CD14-positive monocyte (primary cell): Measurements from ENCODE around the gene ZNF467. TPM values are rescaled to one million over a fixed set of nuclear protein-coding genes. Genes with fewer than 3 reads are reported as not detected.

Source experiments
- DNase-seq, 3 donors: peaks; one replicate each; pipeline ENCODE4 v3.0.0-alpha.2; 2011 to 2022
- H2AFZ ChIP-seq: 2 replicates; pipeline ENCODE4 v1.6.0; 2012; ENCODE audit warnings: mild to moderate bottlenecking, low read depth, low read length, inconsistent platforms; ENCODE audit not compliant: insufficient read depth, poor library complexity, severe bottlenecking
- H3K27ac ChIP-seq, 2 donors: 1 replicate in 1 of 2; 2 replicates in 1 of 2; pipeline ENCODE4 v1.5.1; 2012 to 2013; ENCODE audit warnings: low read length in 2 of 2, control low read depth in 1 of 2, inconsistent platforms in 1 of 2, low read depth in 1 of 2, mild to moderate bottlenecking in 1 of 2
- H3K27me3 ChIP-seq, 2 donors: one replicate each; pipeline versions ENCODE4 v1.6.0 to v1.6.1; 2011 to 2013; ENCODE audit warnings: low read length in 2 of 2; ENCODE audit not compliant: control insufficient read depth in 2 of 2, insufficient read depth in 2 of 2
- H3K36me3 ChIP-seq, 2 donors: replicated peaks in 1 of 2; 1 replicate in 1 of 2; 2 replicates in 1 of 2; pipeline versions ENCODE4 v1.5.1 to v1.6.1; 2012 to 2013; ENCODE audit warnings: low read length in 2 of 2, control low read depth in 1 of 2, inconsistent platforms in 1 of 2, mild to moderate bottlenecking in 1 of 2; ENCODE audit not compliant: insufficient read depth in 2 of 2, control insufficient read depth in 1 of 2
- H3K4me1 ChIP-seq, 2 donors: 1 replicate in 1 of 2; 2 replicates in 1 of 2; pipeline versions ENCODE4 v1.5.1 to v1.6.1; 2012 to 2013; ENCODE audit warnings: low read length in 2 of 2, control low read depth in 1 of 2, inconsistent platforms in 1 of 2, mild to moderate bottlenecking in 1 of 2, moderate library complexity in 1 of 2; ENCODE audit not compliant: insufficient read depth in 2 of 2, control insufficient read depth in 1 of 2
- H3K4me2 ChIP-seq: replicated peaks from 2 replicates; pipeline ENCODE3; 2012; ENCODE audit warnings: low read length, moderate library complexity, mild to moderate bottlenecking; ENCODE audit not compliant: poor library complexity, severe bottlenecking; ENCODE audit errors: extremely low read depth
- H3K4me3 ChIP-seq, 3 experiments: fragments of 200-600 bp in 1 of 3; sonication (generic) in 1 of 3; replicated peaks in 1 of 3; 1 replicate in 2 of 3; 2 replicates in 1 of 3; pipeline ENCODE4 v1.5.1; 2011 to 2013; ENCODE audit warnings: low read length in 3 of 3, mild to moderate bottlenecking in 3 of 3, control low read depth in 2 of 3, low read depth in 2 of 3, inconsistent platforms in 1 of 3, moderate library complexity in 1 of 3
- H3K79me2 ChIP-seq: 2 replicates; pipeline ENCODE4 v1.6.0; 2012; ENCODE audit warnings: mild to moderate bottlenecking, control low read depth, inconsistent platforms, low read length, moderate library complexity; ENCODE audit not compliant: insufficient read depth
- H3K9ac ChIP-seq: 2 replicates; pipeline ENCODE4 v1.6.0; 2017; ENCODE audit warnings: low read length, mild to moderate bottlenecking; ENCODE audit not compliant: insufficient read depth, poor library complexity, severe bottlenecking
- H3K9me3 ChIP-seq, 2 donors: replicated peaks in 1 of 2; 1 replicate in 1 of 2; 2 replicates in 1 of 2; pipeline versions ENCODE4 v1.5.1 to v1.6.1; 2012 to 2013; ENCODE audit warnings: low read length in 2 of 2, control low read depth in 1 of 2; ENCODE audit not compliant: control insufficient read depth in 1 of 2, insufficient read depth in 1 of 2
- H4K20me1 ChIP-seq: 2 replicates; pipeline ENCODE4 v1.6.0; 2012; ENCODE audit warnings: mild to moderate bottlenecking, low read length, control low read depth, moderate library complexity; ENCODE audit not compliant: insufficient read depth
- H3K27ac Mint-ChIP-seq, 7 donors: one replicate each; pipeline ENCODE4 v1.8.0; 2020; ENCODE audit warnings: mild to moderate bottlenecking in 7 of 7, mixed read lengths in 7 of 7, moderate library complexity in 6 of 7, inconsistent platforms in 2 of 7
- H3K27me3 Mint-ChIP-seq, 3 donors: one replicate each; pipeline ENCODE4 v1.8.0; 2021 to 2022; ENCODE audit warnings: low read depth in 3 of 3, mild to moderate bottlenecking in 3 of 3, mixed read lengths in 3 of 3, moderate library complexity in 3 of 3, inconsistent platforms in 1 of 3
- H3K36me3 Mint-ChIP-seq, 2 donors: one replicate each; pipeline ENCODE4 v1.8.0; 2020; ENCODE audit warnings: mixed read lengths in 2 of 2, inconsistent platforms in 1 of 2, mild to moderate bottlenecking in 1 of 2
- H3K4me1 Mint-ChIP-seq: one replicate; pipeline ENCODE4 v1.8.0; 2020; ENCODE audit warnings: mild to moderate bottlenecking, mixed read lengths
- H3K4me3 Mint-ChIP-seq, 2 donors: one replicate each; pipeline ENCODE4 v1.8.0; 2020; ENCODE audit warnings: mild to moderate bottlenecking in 2 of 2, mixed read lengths in 2 of 2, moderate library complexity in 1 of 2
- H3K9me3 Mint-ChIP-seq, 7 donors: one replicate each; pipeline ENCODE4 v1.8.0; 2020 to 2022; ENCODE audit warnings: mixed read lengths in 7 of 7, mild to moderate bottlenecking in 6 of 7, moderate library complexity in 6 of 7, inconsistent platforms in 2 of 7
- WGBS: methylation state at CpG from one replicate; pipeline ENCODE4 v1.1.5; 2013; ENCODE audit warnings: missing lambda C conversion rate; ENCODE audit not compliant: insufficient coverage; 5-methylcytosine and 5-hydroxymethylcytosine counted together
- intact Hi-C, 2 donors: fragments of 100-400 bp; cut with micrococcal nuclease; formaldehyde crosslinking; loops; one replicate each; pipeline versions ENCODE4 v1.15.0 to v1.15.1; 2023
- polyA plus RNA-seq, 3 donors: library from polyadenylated mRNA; depleted of rRNA in 1 of 3; unstranded in 2 of 3; stranded (reverse) in 1 of 3; fragments of 300-500 nt in 2 of 3; fragments of >200 nt in 1 of 3; fragmentation: Illumina TruSeq in 2 of 3; gene quantifications; 1 replicate in 2 of 3; 2 replicates in 1 of 3; pipeline ENCODE4 v1.2.3, GENCODE V29; 2012 to 2021
- TF ChIP-seq, protein P1 (sequence below): fragments of 200-600 bp; IDR thresholded peaks from one replicate; pipeline ENCODE4 v1.8.0; 2022; ENCODE audit warnings: antibody characterized with exemption, mild to moderate bottlenecking

ZNF467 gene
- polyA plus RNA-seq, 3 donors = 43.4 to 100 (median 52.8) TPM

DNA sequence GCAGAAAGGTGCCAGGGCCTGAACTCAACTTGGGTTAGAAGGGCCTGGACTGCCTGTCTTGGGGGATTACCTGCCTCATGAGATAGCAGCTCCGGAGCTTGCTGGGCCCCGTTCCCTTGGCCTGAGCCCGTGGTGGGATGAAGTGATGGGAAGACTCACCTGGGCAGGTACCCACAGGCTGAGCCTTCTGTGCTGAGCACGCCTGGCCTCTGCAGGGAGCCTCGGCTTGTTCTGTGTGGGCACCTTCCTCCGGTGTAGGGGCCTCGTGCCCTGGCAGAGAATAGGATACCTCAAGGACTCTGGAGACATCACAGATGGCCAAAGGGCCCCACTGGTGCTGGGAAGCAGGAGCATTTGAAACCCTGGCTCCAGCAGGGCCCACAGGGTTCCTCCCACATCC lies 4.5 kb downstream of the ZNF467 start:
- Histone ChIP-seq H3K4me3 (no peak overlapping the region), H3K36me3 (peaks cover 56 to 69% of the 10 kb centered on the region in 2 donors), H3K27ac (no peak overlapping the region), H3K4me2 (no peak overlapping the region), H3K27me3 (no peaks in the 10 kb centered on the region), H3K4me1 (peaks cover 15 to 17% of the 10 kb centered on the region in 2 donors), H2AFZ (no peak overlapping the region), H3K9me3 (peaks cover 17 to 19% of the 10 kb centered on the region in 2 donors), H3K79me2 (peaks cover 9% of the 10 kb centered on the region), H4K20me1 (peaks cover 75% of the 10 kb centered on the region), H3K9ac (no peak overlapping the region)
- intact Hi-C loops = no loop called here
- no peak overlapping the region for H3K4me3 Mint-ChIP-seq
- WGBS = 100% methylated on average over 7 of the region's 7 CpGs
- peaks cover 4 to 20% (median 15%) of the 10 kb centered on the region in 7 donors for H3K9me3 Mint-ChIP-seq
- peaks cover 0 to 3% (median 1%) of the 10 kb centered on the region in 3 donors for H3K27me3 Mint-ChIP-seq
- H3K27ac Mint-ChIP-seq = peak overlapping the region in 1 of 7 donors; percentile 15
- TF ChIP-seq, protein P1, sequence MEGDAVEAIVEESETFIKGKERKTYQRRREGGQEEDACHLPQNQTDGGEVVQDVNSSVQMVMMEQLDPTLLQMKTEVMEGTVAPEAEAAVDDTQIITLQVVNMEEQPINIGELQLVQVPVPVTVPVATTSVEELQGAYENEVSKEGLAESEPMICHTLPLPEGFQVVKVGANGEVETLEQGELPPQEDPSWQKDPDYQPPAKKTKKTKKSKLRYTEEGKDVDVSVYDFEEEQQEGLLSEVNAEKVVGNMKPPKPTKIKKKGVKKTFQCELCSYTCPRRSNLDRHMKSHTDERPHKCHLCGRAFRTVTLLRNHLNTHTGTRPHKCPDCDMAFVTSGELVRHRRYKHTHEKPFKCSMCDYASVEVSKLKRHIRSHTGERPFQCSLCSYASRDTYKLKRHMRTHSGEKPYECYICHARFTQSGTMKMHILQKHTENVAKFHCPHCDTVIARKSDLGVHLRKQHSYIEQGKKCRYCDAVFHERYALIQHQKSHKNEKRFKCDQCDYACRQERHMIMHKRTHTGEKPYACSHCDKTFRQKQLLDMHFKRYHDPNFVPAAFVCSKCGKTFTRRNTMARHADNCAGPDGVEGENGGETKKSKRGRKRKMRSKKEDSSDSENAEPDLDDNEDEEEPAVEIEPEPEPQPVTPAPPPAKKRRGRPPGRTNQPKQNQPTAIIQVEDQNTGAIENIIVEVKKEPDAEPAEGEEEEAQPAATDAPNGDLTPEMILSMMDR = no peak
- peaks cover 57 to 67% of the 10 kb centered on the region in 2 donors for H3K36me3 Mint-ChIP-seq
- DNase-seq = no peak
- H3K4me1 Mint-ChIP-seq = peaks cover 12% of the 10 kb centered on the region

DNA sequence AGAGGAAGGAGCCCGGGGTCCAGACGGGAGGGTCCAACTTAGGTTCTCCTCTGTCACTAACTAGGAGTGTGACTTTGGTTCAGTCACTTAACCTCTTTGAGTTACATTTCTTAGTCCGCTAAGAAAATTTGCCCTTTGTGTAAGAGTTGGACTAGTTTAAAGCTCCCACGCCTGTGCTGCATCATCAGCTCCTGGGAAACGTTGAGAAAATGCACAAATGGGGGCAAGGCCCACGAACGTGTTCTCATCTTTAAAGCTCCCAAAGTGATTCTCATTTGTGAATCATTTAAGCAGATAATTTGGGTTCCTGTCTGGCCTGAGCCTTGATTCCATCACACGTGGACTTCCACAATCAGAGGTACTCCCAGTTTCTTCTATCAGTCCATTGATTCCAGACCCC lies 6.3 kb downstream of the ZNF467 start:
- Histone ChIP-seq H2AFZ (no peak overlapping the region), H3K4me2 (no peak overlapping the region), H3K4me1 (peaks cover 12 to 13% of the 10 kb centered on the region in 2 donors), H3K27ac (no peak overlapping the region), H3K27me3 (no peaks in the 10 kb centered on the region), H3K36me3 (peaks cover 56 to 74% of the 10 kb centered on the region in 2 donors), H3K79me2 (peaks cover 4% of the 10 kb centered on the region), H3K9ac (no peak overlapping the region), H3K9me3 (peaks cover 17 to 19% of the 10 kb centered on the region in 2 donors), H4K20me1 (peaks cover 94% of the 10 kb centered on the region), H3K4me3 (no peak overlapping the region)
- intact Hi-C loops = no loop called here
- Mint-ChIP-seq H3K4me3 (no peak overlapping the region), H3K9me3 (peaks cover 4 to 20% (median 15%) of the 10 kb centered on the region in 7 donors), H3K36me3 (peaks cover 59 to 67% of the 10 kb centered on the region in 2 donors), H3K27ac (no peak overlapping the region), H3K27me3 (peaks cover 0 to 7% (median 1%) of the 10 kb centered on the region in 3 donors), H3K4me1 (peaks cover 12% of the 10 kb centered on the region)
- TF ChIP-seq, protein P1 = no peak
- WGBS = 97% methylated on average over 7 of the region's 8 CpGs
- no peak for DNase-seq
